GM04503 (cell line): ENCODE results near the gene WDR74.
A peak's percentile ranks its signal among the peaks of the same experiment; 100 is the strongest.
"Not testable (repeated sequence)": the region's sequence is repeated elsewhere in the genome, so short reads cannot be mapped to it uniquely, and the experiment has no call there.

Source experiments
- DNase-seq: peaks from one replicate; pipeline ENCODE4 v3.0.0-alpha.2; 2012; ENCODE audit warnings: low read depth

Gene WDR74

DNA sequence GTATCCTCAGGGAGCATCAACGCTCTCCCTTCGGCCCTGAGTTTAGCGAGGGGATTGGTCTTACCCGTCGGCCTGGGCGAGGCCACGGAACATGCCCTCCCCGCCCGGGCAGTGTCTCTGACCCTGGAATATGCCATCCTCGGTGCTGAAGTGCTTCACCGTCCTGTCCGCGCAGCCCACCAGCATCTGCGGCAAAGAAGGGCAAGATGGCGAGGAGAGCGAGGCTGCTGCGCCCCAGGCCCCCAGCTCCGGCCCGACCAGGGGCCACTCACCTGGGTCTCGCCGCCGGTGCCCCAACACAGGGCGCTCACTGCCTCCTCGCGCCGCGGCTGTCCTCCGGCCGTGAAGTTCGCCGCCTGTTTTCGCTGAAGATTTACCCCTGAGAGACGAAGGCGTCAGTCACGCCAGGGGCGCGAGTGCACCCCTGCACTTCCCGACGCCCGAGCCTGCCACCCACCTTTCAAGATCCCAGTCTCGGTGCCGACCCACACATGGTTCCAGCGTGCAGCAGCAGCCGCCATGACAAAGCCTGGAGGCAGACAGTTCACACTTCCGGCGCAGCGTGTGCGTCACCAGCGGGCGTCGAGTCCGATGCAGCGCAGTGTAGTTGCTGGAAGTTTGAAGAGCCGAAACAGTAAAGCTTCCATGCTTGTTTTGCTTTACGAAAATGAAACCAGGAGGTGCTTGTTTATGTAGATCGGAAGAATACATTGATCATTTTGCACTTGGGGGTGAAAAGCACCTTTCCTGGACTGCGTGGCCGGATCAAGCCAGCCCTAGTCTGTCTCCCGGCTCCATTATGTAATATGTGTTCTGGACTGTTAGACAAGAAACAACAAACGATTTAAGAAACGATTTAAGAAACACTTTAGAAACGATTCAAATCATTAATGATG lies at the start of gene WDR74:
TSS of gene WDR74 (minus strand) at position 541 of the 896 bp plus-strand sequence. CDS start at position 521, 20 bp downstream.
- peak; percentile 61 for DNase-seq

DNA sequence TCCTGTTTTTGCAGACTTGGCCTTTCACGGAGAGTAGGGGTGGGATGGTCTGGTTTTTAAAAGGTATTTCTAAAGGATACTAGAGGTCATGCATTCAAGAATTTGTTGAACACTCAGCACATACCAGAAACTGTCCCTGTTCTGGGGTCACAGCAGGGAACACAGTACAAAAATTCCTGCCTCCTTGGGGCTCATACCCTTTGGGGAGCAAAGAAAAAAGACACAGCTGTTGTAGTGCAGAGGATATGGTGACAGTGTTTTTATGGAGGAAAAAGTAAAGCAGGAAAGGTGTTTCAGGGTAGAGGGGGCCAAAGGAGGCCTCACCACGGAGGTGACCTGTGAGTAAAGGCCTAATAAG lies 49.7 kb upstream of the WDR74 start:
- no peak for DNase-seq

DNA sequence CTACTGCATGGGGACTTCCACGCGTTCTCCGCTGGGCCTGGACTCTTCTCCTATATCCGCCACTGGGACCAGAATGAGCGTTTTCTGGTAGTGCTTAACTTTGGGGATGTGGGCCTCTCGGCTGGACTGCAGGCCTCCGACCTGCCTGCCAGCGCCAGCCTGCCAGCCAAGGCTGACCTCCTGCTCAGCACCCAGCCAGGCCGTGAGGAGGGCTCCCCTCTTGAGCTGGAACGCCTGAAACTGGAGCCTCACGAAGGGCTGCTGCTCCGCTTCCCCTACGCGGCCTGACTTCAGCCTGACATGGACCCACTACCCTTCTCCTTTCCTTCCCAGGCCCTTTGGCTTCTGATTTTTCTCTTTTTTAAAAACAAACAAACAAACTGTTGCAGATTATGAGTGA lies 49.0 kb upstream of the WDR74 start:
- DNase-seq: no peak

DNA sequence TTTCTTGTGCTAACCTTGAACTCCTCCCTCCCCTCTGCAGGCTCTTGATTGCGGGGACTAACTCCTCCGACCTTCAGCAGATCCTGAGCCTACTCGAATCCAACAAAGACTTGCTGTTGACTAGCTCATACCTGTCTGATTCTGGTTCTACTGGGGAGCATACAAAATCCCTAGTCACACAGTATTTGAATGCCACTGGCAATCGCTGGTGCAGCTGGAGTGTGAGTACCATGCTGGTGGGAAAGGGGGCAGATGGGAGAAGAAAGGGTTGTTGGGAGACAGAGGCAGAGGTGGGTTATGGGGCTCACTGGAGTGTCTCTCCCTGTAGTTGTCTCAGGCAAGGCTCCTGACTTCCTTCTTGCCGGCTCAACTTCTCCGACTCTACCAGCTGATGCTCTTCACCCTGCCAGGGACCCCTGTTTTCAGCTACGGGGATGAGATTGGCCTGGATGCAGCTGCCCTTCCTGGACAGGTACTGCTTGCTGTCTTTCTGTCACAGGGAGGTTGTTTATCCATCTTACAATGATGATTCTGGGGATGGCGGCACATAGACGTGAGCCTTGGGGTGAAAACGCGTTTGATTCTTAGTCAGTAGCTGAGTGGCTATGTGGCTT lies 45.9 kb upstream of the WDR74 start:
- no peak for DNase-seq

DNA sequence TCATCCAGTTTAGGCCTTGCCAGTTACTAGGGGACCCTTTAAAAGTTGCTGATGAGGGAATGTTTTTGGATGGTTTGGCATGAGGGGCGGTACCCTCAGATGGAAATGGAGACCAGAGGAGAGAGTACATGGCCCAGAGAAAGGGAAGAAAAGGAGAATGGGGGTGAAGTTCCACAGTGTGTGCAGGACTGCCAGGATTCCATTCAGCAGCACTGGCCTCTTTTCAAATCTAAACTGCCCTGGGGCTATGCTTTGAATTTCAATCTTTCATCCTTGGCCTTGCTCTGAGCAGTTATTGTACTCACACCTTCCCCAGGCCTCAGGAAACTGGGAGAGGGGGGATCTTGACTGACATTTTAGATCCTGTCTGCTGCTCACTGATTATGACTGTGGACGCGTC lies 44.3 kb upstream of the WDR74 start:
- no peak for DNase-seq

DNA sequence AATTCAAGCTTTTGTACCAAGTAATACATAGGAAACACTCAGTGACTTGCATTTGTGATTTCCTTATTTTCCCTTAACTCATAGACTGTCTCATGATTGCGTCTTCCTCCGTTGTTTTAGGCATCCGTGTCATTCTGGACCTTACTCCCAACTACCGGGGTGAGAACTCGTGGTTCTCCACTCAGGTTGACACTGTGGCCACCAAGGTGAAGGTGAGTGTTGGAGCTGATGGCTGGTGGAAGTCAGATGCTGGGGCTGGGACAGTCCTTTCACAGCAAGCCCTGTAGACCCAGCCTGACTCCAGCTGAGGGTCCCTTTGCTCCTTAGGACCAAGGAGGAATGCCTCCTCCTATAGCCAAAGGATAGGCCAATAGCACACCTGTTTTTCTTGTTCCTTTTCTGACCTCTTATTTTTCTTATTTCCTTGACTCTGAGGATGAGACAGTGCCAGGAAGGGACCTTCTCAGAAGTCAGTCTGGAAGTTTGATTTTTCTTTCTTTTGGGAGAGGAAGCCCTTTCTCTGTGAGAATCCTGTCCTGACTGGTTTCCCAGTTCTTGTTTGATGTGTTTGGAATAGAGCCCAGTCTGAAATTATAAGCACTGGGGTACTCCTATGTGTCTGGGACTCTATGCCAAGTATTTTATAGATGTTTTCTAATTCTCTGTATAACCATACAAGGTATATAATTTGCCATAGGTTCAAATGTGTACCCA lies 43.6 kb upstream of the WDR74 start:
- no peak for DNase-seq

DNA sequence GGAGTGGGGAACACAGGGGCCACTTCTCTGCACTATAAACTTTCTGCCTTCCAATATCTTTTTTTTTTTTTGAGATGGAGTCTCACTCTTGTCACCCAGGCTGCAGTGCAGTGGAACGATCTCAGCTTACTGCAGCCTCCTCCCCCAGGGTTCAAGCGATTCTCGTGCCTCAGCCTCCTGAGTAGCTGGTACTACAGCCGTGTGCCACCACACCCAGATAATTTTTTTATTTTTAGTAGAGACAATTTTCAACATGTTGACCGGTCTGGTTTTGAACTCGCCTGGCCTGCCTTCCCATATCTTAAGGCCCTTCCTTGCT lies 43.0 kb upstream of the WDR74 start:
- no peak for DNase-seq

DNA sequence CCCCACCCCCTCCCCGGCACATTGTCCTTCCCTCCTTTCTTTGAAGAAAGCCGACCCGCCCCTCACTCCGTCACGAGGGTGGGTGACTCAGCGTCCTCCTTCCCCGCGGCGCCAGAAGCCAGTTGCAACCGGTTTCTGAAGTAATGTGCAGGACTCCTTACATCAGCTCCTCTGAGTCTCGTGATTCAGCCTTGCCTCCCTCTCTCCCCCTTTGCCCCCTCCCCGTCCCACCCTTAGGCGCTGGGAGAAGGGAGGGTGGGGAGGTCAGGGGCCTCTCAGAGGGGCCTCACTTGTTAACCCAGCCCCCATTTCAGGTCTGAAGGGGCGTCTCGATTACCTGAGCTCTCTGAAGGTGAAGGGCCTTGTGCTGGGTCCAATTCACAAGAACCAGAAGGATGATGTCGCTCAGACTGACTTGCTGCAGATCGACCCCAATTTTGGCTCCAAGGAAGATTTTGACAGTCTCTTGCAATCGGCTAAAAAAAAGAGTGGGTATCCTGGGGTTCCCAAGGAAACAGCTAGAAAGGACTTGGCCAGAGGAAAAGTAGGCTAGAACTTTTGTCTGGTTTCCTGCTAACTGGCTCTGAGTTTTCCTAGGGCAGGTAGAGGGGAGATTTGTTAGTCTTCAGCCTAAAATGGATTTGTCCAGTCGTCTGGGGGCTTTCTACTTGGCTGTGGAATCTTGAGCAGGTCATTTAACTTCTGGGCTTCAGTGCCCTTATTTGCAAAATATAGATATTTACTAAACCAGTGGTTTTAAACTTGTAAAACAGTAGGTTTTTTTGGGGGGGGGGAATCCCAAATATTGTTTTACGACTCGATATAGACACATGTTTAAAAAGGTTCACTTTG lies 42.4 kb upstream of the WDR74 start:
- peak; percentile 82 for DNase-seq

DNA sequence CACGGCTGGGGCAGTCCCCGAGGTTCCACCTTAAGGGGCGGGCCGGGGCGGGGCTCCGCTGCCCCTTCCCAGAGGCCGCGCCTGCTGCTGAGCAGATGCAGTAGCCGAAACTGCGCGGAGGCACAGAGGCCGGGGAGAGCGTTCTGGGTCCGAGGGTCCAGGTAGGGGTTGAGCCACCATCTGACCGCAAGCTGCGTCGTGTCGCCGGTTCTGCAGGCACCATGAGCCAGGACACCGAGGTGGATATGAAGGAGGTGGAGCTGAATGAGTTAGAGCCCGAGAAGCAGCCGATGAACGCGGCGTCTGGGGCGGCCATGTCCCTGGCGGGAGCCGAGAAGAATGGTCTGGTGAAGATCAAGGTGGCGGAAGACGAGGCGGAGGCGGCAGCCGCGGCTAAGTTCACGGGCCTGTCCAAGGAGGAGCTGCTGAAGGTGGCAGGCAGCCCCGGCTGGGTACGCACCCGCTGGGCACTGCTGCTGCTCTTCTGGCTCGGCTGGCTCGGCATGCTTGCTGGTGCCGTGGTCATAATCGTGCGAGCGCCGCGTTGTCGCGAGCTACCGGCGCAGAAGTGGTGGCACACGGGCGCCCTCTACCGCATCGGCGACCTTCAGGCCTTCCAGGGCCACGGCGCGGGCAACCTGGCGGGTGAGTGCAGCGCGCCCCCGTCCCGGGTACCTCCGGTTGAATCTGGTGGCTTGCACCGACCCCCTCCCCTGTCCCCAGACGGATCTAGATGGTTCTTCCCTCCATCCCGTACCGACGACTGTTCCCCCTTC lies 41.6 kb upstream of the WDR74 start, which contains the start of gene SLC3A2:
TSS of gene SLC3A2 (plus strand) at position 94 of the 776 bp plus-strand sequence. CDS start at position 222, 128 bp downstream.
- DNase-seq: peak; percentile 51

DNA sequence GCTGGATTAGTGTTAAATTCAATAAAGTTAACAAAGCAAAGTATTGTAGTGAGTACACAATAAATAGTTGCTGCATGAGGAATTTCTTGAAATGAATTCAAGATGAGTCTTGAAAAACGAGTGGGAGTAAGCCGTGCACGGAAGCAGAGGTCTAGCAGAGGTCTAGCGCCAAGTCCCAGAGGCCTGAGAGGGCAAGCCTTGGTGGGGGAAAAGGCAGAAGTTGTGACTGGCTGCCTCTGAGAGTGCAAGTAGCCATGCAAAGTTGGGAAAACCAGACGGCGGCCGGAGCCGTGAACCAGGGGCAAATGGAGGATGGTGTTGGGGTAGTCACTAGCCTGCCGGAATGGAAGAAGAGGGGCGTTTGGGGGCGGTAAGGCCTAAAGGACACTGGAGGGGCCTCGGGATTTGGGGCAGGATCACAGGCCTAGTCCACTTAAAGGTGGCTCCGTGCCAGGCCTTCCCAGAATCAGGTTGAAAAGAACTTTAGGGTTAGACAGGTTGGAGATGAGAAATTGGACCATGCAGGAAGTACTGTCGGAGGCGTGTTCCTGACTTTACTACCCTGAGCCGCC lies 40.9 kb upstream of the WDR74 start:
- peak; percentile 74 for DNase-seq

DNA sequence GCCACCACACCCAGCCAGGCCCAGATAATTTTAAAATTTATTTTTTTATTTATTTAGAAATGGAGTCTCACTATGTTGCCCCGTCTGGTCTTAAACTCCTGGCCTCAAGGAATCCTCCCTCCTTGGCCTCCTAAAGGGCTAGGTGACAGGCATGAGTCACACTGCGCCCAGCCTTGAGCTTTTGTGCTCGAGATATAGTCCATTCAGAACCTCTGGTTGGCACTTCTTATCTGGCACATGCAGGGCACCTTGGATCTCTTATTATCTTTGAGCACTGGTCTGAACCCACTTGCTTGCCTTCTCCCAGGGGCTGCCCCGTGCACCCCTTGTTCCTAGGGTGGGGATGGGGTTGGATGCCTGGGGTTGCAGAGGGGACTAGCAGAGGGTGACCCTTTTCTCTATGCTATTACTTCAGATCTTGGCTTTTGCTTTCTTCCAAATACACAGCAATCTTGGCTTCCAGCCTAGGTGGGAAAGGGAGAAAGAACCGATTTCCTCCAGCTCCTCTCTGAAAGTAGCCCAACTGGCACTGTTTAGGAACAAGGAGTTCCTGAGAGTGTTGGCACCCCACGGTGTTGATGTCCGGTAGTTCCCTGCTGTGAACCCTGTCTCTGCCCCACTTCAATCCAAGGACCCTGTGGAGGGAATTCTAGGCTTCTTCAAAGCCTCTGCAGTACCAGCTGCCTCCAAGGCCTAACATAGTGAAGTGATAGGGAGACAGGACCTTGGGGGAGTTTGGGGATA lies 40.0 kb upstream of the WDR74 start:
- no peak for DNase-seq

DNA sequence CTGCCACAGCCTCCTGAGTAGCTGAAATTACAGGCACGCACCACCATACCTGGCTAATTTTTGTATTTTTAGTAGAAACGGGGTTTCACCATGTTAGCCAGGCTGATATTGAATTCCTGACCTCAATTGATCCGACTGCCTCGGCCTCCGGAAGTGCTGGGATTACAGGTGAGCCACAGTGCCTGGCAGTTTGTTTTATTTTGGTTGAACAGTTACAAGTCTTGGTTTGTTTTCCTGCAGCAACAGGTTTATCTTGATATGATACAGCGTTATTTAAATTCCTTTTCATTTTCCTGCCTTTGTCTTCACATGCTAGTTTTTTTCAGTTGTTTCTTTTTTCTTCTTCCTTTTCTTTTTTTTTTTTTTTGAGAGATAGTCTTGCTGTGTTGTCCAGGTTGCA lies 37.3 kb upstream of the WDR74 start:
- DNase-seq: no peak

DNA sequence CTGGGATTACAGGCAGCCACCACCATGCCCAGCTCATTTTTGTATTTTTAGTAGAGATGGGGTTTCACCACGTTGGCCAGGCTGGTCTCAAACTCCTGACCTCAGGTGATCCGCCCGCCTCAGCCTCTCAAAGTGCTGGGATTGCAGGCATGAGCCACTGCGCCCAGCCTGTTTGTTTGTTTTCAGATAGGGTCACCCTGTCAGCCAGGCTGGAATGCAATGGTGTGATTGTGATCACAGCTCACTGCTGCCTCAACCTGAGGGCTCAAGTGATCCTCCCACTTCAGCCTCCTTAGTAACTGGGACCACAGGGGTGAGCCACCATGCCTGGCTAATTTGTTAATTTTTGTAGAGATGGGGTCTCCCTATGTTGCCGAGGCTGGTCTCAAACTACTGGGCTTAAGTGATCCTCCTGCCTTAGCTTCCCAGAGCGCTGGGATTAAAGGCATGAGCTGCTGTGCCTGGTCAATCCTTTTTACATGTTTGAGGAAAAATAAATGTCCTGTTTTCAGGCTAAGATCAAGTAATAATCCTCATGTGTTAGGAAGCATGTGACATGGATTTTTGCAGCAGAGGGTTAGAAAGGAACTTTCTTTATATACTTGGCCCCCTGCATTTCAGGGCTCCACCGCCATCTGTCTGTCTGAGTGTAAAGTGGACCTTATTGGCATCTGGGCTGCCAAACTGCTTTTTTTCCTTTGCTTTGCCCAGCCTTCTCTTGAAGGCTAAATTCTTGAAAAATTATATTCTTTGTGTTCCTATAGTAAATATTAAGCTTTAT lies 36.5 kb upstream of the WDR74 start:
- DNase-seq: no peak

DNA sequence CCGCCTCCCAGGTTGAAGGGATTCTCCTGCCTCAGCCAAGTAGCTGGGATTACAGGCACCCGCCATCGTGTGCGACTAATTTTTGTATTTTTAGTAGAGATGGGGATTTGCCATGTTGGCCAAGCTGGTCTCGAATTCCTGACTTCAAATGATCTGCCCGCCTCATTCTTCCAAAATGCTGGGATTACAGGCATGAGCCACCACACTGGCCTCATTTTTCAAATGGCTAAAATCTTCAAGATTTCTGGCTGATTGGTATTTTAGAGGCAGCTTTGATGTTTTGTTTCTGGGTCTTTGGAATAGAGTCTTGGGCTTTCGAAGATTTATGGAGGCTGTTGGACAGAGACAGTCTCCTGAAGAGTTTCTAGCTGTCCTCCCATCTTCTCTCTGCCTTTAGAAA lies 35.5 kb upstream of the WDR74 start:
- no peak for DNase-seq

DNA sequence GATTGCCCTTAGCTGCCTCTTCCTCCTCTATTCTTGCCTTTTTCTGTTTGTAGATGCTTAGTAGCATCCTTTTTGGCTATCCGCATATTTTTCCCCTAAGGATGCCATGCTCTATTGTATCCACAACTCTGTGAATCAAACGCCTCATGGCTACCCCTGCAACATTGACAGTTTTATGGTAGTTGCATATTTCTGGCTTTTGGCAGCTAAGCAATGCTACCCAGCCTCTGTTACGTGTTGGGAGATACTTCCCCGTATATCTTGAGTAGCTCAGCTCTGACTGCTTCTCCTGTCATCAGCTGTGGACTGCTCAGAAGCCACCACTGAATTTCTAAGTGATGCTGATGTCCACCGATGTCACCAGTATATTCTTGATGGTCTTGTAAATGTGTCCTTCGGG lies 26.2 kb upstream of the WDR74 start:
- no peak for DNase-seq

DNA sequence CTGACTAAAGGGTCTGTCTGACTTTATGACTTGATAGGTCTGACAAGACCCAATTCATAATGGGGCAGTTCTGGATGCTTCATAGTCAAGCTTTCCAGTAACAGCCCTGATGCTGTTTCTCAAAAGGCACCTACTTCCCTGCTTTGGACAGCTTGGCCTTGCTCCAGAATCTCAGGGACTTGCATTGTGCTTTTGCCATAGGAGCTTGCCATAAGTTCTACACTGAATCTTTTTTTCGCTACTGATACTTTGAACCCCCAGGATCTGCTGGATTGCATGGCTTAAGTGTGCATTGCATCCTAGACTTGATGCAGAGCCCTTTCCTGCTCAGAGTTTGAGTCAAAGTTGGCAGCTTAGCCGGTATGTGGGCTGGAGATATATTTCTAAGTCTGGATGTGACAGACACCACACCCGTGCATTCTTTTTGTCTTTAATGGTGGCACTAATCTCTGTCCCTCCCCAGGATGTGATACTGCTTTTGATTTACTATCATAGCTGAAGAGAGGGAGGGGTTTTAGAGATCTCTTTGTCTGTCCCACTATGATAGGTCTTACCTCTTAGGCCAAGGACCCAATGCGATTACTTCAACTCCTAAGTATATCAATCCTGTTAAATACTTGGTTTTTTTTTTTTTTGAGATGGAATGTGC lies 24.4 kb upstream of the WDR74 start:
- DNase-seq: no peak

DNA sequence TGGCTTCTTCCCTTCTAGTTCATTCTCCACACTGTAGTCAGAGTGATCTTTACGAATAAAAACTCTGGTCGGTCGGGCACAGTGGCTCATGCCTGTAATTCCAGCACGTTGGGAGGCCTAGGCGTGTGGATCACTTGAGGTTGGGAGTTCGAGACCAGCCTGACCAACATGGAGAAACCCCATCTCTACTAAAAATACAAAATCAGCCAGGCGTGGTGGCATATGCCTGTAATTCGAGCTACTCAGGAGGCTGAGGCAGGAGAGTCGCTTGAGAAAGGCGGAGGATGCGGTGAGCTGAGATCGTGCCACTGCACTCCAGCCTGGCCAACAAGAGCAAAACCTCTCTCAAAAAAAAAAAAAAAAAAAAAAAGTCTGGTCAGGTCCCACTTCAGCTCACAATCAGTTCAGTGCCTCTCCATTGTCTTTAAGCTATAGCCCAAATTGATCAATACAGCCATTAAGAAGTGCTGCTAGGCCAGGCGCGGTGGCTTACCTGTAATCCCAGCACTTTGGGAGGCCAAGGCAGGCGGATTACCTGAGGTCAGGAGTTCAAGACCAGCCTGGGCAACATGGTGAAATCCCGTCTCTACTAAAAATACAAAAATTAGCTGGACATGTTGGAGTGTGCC lies 22.3 kb upstream of the WDR74 start:
- not testable (repeated sequence) for DNase-seq

DNA sequence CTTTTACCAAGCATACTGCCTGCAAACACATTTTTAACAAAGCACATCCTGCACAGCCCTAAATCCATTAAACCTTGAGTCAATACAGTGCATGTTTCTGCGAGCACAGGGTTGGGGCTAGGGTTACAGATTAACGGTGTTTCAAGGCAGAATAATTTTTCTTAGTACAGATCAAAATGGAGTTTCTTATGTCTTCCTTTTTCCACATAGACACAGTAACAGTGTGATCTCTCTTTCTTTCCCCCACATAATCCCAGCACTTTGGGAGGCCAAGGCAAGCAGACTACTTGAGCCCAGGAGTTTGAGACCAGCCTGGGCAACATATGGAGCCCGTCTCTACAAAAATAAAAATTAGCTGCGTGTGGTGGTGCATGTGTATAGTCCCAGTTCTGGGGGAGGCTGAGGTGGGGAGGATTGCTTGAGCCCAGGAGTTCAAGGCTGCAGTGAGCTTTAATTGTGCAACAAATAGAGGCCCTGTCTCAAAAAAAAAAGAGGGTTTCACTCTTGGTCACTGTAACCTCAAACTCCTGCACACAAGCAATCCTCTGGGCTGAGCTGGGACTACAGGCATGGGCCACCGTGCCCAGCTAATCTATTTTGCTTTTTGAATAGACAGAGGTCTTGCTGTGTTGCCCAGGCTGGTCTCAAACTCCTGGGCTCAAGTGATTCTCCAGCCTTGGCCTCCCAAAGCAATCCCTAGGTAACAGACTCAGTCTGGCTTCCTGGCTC lies 21.6 kb upstream of the WDR74 start:
- DNase-seq: no peak
